ENCODE results near the gene NIBAN1. TPM values are rescaled to one million over a fixed set of nuclear protein-coding genes. Genes with fewer than 3 reads are reported as not detected.

The NIBAN1 gene
- total and polyA plus RNA-seq, 9 of the 15 experiments (the other 6 are each of a cell fraction or from before 2014, with no cell fraction given): 1.5 to 26.6 (median 16.2) TPM

- TF ChIP-seq THRB (CRISPR knock-in tag; conservative IDR thresholded peaks at IDR 0.05) (0 out of 2 replicates have a peak, but pooled peaks have one; percentile 3), ZNF316 (IDR thresholded peaks at IDR 0.05) (peak; percentile 84), ILK (tag; IDR thresholded peaks at IDR 0.05; ENCODE audit: borderline replicate concordance, low read depth) (no peak), ZBTB2 (IDR thresholded peaks at IDR 0.05) (no peak), AFF1 (IDR thresholded peaks at IDR 0.05; ENCODE audit: low read depth in 1 of 2, partially characterized antibody in 2 of 2) (peak; percentile 67 to 91), CBX2 (IDR thresholded peaks at IDR 0.05; ENCODE audit: insufficient read depth, low read length, poor library complexity, severe bottlenecking) (no peak), NR3C1 (CRISPR knock-in tag; IDR thresholded peaks at IDR 0.05) (no peak), MYNN (IDR thresholded peaks at IDR 0.05) (no peak), MYNN (CRISPR knock-in tag; IDR thresholded peaks at IDR 0.05) (no peak), GTF2B (IDR thresholded peaks at IDR 0.05; ENCODE audit: extremely low read depth, insufficient read length) (no peak), NFE2L1 (tag; IDR thresholded peaks at IDR 0.05; ENCODE audit: borderline replicate concordance, low read depth) (no peak), C11orf30 (IDR thresholded peaks at IDR 0.05; ENCODE audit: low read depth) (peak; percentile 88), ZNF766 (CRISPR knock-in tag; conservative IDR thresholded peaks at IDR 0.05) (peak; percentile 76; the same call in 1 of the 2 replicates), SRSF3 (IDR thresholded peaks at IDR 0.05; ENCODE audit: insufficient read depth, low read length) (no peak), NFIX (CRISPR knock-in tag; IDR thresholded peaks at IDR 0.05; ENCODE audit: low read depth) (no peak), NR2C1 (IDR thresholded peaks at IDR 0.05) (no peak), NR2C1 (tag; IDR thresholded peaks at IDR 0.05) (no peak)
Observed at GRCh38 chr1:184973272-184974055, 844 bp downstream of the NIBAN1 start (continued).

Data from K562 (cell line).